PFSK-1 (cell line): ENCODE results near the gene STAU1.

Source experiments
- FOXP2 ChIP-seq: optimal IDR thresholded peaks from 2 replicates; pipeline ENCODE3; 2011; ENCODE audit warnings: borderline replicate concordance, control low read depth, inconsistent platforms; ENCODE audit not compliant: insufficient read depth; ENCODE audit errors: extremely low read length, extremely low read depth
- POLR2AphosphoS5 ChIP-seq: IDR thresholded peaks from 2 replicates; pipeline ENCODE4 v1.6.1; 2012; ENCODE audit warnings: low read depth, mild to moderate bottlenecking, control low read depth, low read length, moderate library complexity
- REST ChIP-seq, 2 experiments: IDR thresholded peaks; 2 replicates each; pipeline versions ENCODE4 v1.6.1 to v1.8.0; 2011 to 2012; ENCODE audit warnings: low read depth in 2 of 2, low read length in 2 of 2, control low read depth in 1 of 2, inconsistent platforms in 1 of 2, mild to moderate bottlenecking in 1 of 2, moderate library complexity in 1 of 2; ENCODE audit not compliant: insufficient read depth in 1 of 2
- SIN3A ChIP-seq: IDR thresholded peaks from 2 replicates; pipeline ENCODE4 v1.6.1; 2012; ENCODE audit warnings: mild to moderate bottlenecking, low read length, moderate library complexity, borderline replicate concordance; ENCODE audit not compliant: insufficient read depth
- TAF1 ChIP-seq: IDR thresholded peaks from 2 replicates; pipeline ENCODE4 v1.6.1; 2012; ENCODE audit warnings: low read length, control low read depth, borderline replicate concordance; ENCODE audit not compliant: insufficient read depth

GRCh38 chr20:49166534-49167449, 21.3 kb downstream of the STAU1 start:
- TF ChIP-seq POLR2AphosphoS5, result no peak
- TF ChIP-seq REST (IDR thresholded peaks at IDR 0.05; ENCODE audit: insufficient read depth in 1 of 2, low read depth in 2 of 2, low read length in 2 of 2), result no peak
- TF ChIP-seq TAF1, result no peak
- no peak for TF ChIP-seq FOXP2
- TF ChIP-seq SIN3A, result no peak
